Fibroblast of gingiva (primary cell): ENCODE data around the gene WDR89.
"Not testable (repeated sequence)": the region's sequence is repeated elsewhere in the genome, so short reads cannot be mapped to it uniquely, and the experiment has no call there.

Source experiments
- DNase-seq: peaks from one replicate; pipeline ENCODE4 v3.0.0-alpha.2; 2011; ENCODE audit warnings: low read depth

Gene WDR89

DNA sequence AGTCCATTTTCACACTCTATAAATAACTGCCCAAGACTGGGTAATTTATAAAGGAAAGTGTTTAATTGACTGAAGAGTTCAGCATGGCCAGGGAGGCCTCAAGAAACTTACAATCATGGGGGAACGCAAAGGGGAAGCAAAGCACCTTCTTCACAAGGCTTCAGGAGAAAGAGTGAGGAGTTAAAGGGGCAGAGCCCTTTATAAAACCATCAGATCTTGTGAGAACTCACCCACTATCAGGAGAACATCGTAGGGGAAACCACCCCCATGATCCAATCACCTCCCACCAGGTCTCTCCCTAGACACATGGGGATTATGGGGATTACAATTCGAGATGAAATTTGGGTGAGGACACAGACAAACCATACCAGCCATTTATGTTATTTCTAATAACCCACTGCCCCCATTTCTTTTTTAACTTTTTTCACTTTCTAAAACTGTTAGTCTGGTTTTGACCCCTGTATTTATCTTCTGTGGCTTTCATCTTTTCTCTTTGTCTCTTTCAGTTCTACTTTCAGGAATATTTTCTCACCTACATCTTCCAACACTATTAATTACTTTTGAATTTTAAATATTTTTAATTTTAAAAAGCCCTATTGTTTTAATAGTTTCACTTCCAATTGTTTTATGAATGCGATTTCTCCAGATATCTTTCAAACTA, 44.5 kb downstream of the WDR89 start:
- DNase-seq: no peak

- no peak for DNase-seq
Observed at GRCh38 chr14:63594455-63595372, 47.0 kb downstream of the WDR89 start.

- not testable (repeated sequence) for DNase-seq
Observed at GRCh38 chr14:63583046-63583445, 58.6 kb downstream of the WDR89 start.

DNA sequence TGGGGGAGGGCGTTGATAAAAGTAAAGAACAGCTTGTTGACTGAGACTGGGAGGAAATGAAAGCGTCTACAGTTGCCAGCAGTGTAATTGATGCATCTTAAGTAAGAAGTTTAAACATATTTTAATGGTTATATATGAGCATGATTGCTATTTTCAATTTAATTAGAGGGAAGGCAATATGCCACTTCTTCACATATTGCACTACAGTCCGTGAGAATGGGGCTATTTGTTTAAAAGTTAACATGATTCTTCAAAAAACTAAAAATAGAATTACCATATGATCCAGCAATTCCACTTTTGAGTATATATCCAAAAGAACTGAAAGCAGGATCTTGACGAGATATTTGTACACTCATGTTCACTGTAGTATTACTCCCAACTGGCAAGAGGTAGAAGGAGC, 60.2 kb downstream of the WDR89 start:
- DNase-seq: no peak

GRCh38 chr14:63578300-63578699, 63.4 kb downstream of the WDR89 start:
- DNase-seq: no peak

- DNase-seq: no peak
Observed at GRCh38 chr14:63573581-63573980, 68.1 kb downstream of the WDR89 start.

DNA sequence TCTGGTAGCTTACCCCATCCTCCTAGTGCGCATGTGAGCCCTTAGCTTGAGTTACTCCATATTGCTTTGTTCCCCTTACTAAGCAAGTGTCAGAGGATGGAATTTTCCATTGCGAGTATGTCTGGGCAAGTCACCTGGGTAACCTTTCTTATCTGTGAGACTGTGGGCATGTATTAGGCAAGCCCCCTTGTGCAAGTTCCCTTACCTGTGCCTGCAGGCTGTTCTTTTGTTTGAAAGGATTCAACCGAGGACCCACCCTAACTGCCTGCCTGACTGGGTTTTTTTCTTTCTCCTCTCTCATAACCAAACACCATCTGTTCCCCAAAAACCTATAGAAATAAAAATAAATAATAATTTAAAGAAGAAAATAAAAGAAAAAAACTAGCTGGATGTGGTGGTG, 76.2 kb downstream of the WDR89 start:
- DNase-seq: no peak

GRCh38 chr14:63564318-63564717, 77.4 kb downstream of the WDR89 start:
- no peak for DNase-seq

DNA sequence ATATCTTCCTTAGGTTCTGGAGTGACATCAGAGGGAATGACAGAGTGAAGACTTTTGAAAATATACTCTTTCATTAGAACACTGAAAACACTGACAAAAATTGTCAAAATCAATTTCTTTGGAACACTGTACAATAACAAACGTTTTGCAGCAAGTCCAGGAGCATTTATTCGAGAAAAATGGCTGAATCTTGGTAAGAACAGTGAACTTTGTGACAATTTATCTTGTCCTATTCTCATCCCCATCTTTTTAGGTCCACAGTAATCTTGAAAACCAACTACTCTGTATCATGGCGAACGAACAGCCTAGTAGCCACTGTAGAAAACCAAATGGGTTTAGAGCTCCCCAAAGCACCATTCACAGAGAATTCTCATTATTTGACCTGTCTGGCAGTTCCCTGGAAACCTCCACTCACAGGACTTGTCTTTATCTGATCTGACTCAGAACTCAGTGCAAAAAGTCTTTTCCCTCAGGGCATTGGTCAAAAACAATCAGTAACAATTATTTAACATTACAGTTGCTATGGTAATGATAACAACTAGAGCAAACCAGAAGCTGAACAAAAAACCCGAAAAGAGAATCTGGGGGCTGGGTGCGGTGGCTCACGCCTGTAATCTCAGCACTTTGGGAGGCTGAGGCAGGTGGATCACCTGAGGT, 78.2 kb downstream of the WDR89 start:
- no peak for DNase-seq

DNA sequence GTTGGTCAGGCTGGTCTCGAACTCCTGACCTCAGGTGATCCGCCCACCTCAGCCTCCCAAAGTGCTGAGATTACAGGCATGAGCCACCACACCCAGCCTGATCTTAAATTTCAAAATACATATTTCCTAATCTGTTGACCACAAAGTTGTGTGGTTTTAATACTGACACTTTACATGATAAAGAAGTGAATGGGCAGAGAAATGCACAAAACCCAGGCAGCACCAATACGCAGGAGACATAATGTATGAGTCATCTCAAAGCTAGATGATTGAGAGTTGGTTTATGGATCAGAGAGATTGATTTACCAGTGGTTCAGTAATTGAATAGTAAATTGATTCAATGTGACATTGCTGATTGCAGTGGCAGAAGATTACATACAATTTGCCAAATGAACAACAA, 79.3 kb downstream of the WDR89 start:
- no peak for DNase-seq

- no peak for DNase-seq
Observed at GRCh38 chr14:63555572-63555971, 86.1 kb downstream of the WDR89 start.

DNA sequence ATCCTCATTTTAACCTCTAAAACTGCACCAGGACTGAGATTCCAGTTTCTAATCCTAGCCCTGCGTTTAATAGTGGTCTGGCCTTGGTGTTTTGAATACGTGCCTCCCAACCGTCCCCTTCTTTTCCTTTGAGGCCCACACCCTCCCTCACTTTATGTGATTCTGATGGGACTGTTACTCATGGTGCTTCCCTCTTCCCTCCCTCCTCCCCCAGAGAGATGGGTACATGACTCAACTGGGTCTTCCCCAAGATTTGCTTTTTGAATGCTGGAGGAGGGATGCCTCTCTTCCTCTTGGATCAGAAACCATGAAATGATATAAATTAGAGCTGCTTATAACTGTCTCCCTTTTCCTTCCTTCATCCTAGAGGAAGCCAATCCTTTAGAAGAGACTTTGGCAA, 90.3 kb downstream of the WDR89 start:
- DNase-seq: no peak

DNA sequence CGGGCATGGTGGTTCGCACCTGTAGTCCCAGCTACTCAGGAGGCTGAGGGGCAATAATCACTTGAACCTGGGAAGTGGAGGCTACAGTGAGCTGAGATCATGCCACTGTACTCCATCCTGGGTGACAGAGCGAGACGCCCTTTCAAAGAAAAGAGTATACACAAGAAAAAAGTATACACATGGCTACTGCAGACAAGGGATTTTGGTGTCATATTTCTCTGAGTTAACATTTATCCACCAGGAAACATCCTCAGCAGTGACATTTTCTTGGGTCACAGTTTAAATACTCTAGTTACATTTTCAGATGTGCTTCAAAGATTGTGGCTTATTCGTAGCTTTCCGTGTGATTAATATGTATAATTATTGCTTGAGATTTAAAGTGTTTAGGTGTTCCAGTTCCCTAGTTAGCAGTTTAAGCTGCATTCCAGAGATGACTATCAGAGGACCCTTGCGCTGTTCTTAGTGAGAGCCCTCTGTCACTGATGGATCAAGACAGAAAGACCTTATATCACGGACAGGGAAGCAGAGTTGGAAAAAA, 93.8 kb downstream of the WDR89 start:
- no peak for DNase-seq
